SW 1271 (cell line): ENCODE measurements around the gene SRXN1.
A peak's percentile ranks its signal among the peaks of the same experiment; 100 is the strongest.
"Not testable (repeated sequence)": the region's sequence is repeated elsewhere in the genome, so short reads cannot be mapped to it uniquely, and the experiment has no call there.

Source experiments
- DNase-seq, 2 experiments: peaks; one replicate each; lab custom pipeline; 2025; lab: John Stamatoyannopoulos, UW

The SRXN1 gene

DNA sequence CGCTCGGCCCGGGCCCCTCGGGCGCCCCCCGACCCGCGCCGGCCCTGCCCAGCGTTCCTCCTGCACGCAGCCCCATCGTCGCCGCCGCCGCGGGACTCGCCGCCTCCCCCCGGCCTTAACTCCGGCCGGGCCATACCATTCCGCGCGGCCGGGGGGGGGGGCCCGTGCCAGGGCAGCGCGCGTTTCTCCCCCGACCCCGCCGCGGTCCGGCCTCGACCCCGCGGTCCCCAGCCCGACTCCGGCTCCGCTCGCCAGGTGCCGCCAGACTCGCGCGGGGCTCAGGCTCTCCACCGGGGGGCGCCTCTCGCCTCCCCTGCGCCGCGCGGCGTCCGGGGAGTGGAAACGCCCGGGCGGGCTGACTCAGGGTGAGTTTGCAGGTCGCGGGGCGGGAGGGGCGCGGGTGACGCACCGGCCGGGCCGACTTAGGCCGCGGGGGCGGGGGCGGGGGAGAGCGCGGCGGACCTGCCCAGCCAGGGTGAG lies at the start of gene SRXN1:
SRXN1 (minus strand) TSS at position 91 of the 480 bp plus-strand sequence; CDS start at position 76, 15 bp downstream.
- DNase-seq: peak; percentile 86 to 89

DNA sequence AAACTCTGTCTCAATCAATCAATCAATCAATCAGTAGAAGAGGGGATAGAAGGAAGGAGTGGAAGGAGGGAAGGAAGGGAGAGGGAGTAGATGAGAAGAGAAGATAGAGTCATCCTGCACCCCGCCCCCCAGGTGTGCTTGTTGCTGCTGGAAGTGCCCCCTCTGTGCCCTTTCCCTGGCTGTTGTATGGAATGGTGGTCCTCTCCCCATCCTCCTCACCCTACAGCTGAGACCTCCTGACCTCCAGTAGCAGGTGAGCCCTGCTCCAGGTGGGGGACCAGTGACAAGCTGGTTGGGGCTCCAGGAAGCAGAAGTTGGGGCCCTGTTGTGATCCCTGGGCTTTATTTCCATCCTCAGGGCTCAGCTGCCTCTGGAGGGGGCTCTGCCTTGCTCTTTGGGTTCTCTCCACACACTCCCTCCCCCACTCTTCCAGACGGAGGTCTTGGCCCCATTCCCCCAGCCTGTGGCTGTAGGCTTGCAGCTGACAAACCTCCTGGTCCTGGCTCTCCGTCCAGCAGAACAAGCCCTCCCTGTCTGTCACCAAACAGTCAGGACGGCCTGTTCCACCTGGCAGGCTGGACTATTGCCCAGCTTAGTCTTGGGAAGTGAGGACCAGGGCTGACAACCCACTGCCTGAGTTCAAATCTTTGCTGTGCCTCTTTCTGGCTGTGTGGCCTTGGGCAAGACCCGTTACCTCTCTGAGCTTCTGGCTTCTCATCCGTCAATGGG lies 48.6 kb upstream of the SRXN1 start:
- DNase-seq: no peak

DNA sequence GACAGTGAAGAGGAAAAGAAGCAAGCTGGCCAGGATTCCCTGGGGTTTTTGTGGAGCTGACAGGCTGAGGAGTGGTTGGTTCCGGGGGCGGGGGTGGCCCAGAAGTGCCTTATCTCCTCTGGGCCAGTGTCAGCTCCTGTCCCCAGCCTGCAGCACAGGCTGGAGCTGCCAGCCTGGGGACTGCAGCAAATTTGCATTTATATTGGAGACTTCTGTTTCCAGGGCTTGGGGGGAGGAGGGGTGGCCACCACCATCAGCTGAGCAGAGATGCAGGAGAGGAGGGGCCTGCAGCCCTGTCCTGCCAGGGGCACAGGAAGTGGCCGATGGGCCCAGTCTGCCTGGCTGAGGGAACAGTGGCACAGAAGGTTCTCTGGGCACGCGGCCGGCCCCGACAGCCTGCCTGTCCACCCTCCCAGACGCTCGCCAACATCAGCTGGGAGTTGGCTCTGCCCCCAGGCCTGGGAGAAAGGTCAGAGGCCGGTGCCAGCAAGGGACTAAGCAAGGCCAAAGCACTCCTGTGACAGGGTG lies 46.9 kb upstream of the SRXN1 start:
- DNase-seq: no peak

DNA sequence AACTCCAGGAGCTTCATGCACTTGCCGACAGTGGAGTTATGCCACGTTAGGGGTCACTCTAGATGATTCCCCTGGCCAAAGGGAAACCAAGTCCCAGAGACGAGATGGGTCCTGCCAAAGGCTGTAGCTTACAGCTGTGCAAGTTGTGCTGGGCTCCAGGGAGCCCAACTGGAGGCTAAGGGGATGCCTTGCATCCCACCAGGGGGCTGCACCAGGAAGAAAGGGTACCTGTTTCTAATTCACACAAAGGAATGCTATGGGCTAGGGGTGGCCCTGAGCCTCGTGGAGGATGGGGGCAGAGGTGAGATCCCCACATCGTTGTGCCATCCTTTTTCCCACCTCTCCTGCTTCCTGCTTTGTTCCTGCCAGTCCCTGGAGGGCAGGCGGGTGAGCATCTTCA lies 46.3 kb upstream of the SRXN1 start:
- DNase-seq: no peak

DNA sequence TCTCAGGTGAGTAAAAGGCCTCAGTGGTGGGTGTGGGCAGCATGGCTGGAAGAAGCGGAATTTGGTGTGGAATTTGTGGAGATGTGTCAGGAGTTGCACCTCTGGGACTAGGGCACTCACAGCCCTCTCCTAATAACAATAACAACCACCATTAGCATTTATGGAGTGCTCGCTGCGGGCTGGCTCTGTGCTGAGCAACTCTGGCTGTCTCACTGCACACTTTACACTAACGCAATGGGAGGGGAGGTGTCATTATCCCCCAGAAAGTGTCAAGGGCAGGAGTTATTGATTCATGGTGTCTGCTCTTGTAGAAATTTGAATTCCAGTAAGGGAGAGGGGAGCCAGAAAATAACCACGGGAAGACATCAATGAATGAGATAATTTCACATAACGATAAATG lies 45.3 kb upstream of the SRXN1 start:
- no peak for DNase-seq

DNA sequence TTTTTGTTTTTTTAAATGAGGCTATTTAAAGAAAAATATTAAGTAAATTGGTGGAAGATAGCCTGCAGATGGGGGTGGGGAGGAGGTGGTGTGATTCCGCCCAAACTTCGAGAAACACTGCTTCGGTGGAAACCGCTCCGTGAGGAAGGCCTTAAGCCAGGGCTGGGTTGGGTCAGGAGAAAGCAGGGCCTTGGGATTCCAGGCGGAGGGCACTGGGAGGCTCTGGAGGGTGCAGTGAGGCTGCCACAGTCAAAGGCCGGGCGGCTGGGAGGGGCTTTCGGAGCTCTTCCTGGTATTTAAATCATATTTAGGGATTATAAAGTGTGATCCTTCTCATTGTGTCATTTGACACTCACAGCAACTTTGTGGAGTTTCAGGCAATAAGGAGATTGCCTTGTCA lies 44.8 kb upstream of the SRXN1 start:
- no peak for DNase-seq

DNA sequence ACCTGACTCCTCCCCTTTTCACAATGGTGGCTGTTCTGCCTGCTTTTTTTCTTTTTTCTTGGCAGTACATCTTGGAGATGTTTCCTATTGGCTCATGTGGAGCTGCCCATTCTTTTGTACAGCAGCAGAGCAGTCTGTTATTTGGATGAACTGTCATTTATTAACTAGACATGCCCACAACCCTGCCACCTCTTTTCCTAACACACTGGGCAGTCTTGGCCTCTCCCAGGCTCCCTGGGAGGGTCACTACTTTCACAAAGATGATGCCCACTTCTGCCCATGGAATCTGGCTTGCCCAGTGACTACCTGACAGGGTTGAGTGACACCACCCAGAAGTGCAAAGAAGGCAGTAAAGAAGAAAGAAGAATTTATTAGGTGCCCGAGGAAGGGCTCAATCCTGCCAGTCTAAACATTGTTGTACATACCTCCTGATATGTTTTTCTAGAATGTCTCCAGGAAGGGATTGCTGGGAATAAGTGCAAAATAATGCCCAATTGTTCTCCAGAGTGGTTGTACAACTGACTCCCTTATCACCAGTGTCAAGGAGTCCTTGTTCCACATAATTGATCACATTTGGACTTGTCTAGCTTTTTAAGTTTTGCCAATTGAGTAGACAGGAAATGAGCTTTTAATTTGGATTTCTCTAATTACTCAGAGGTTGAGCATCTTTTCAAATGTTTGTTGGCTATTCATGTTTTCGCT lies 42.3 kb upstream of the SRXN1 start:
- no peak for DNase-seq

DNA sequence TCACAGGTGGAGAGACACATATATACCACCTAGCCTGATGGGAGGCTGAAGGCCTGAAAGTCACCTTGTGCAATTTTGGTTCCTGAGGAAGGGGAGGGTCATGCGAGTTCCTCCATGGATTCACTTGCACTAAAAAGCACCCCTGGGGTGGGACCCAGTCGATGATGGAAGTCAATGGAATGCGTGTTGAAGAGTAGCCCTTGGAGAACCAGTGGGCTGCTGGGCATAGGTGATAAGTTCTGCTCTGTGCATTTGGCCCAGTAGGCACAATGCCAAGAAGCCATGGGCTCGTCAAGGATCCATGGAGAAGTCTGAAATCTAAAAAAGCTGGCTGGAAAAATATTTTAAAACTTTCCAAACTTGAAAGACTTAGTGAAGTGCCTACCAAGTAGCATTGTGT lies 41.5 kb upstream of the SRXN1 start:
- no peak for DNase-seq

DNA sequence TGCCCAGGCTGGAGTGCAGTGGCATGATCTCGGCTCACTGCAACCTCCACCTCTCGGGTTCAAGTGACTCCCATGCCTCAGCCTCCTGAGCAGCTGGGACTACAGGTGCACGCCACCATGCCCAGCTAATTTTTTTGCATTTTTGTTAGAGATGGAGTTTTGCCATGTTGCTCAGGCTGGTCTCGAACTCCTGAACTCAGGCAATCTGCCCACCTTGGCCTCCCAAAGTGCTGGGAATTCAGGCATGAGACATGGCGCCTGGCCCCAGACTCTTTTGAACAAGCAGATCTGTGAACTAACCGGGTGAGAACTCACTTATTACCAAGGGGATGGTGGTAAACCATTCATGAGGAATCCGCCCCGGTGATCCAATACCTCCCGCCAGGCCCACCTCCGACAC lies 40.8 kb upstream of the SRXN1 start:
- not testable (repeated sequence) for DNase-seq

DNA sequence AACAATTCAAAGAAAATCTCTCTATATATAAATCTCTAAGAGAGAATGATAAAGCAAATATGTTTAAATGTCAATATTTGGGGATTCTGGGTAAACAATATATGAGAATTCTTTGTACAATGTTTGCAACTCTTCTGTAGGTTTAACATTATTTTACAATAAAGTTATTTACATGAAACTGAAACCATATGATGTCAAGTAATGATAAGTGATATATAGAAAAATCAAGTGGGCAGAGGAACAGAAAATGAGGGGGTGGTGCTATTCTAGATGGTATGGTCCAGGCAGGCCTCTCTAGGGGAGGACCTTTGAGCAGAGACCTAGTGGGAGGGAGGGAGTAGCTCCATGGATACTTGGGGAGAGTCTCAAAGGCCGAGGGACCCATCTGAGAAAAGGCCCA lies 39.0 kb upstream of the SRXN1 start:
- no peak for DNase-seq

DNA sequence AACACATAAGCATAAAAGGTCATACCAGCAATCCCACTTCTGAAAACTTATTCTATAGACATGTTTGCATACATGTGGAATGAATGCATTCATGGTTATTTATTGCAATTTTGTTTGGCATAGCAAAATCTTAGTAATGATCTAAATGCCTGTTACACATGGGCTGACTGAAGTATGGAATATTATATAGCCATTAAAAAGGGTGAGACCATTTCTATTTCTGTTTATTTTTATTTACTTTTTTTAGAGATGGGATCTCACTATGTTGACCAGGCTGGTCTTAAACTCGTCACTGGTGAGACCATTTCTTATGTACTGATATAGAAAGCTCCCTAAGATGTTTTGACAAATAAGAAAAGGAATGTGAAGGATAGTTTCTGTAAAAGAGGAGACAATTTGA lies 36.9 kb upstream of the SRXN1 start:
- DNase-seq: no peak

DNA sequence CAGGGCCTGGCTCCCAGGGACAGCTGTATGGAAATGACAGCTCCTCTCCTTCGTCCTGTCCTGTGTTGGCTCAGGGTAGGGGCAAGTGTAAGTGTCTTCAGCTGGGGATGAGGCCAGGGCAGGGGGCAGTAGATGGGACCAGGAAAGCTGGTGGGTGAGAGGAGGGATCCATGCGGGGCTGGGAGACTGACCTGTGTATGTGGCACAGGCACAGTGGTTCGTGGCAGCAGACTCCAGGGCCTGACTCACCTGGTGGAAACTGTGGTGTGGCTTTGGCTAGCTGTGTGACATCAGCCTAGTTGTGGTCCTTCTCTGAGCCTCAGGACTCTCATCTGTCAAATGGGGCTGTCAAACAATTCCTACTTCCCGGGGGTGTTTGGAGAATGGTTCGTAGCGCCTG lies 36.3 kb upstream of the SRXN1 start:
- DNase-seq: no peak

DNA sequence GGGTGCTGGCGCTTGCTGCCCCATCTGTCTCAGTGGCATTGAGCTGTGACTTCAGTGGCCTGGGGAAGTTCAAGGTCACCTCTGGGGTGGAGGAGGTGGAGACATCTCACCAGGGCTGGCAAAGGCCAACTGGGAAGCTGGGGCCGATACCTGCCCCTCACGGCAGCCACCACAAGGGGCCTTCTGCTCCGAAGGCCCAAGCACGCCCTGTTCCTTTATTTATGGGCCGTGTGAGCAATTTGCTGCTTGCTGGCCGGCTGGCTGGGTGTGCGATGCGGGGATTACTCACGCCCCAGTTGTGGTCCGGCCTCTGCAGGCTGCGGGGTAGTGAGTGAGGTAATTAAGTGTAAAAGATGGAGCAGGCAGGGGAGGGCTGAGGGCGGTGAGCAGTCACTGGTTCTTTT lies 35.8 kb upstream of the SRXN1 start:
- no peak for DNase-seq

DNA sequence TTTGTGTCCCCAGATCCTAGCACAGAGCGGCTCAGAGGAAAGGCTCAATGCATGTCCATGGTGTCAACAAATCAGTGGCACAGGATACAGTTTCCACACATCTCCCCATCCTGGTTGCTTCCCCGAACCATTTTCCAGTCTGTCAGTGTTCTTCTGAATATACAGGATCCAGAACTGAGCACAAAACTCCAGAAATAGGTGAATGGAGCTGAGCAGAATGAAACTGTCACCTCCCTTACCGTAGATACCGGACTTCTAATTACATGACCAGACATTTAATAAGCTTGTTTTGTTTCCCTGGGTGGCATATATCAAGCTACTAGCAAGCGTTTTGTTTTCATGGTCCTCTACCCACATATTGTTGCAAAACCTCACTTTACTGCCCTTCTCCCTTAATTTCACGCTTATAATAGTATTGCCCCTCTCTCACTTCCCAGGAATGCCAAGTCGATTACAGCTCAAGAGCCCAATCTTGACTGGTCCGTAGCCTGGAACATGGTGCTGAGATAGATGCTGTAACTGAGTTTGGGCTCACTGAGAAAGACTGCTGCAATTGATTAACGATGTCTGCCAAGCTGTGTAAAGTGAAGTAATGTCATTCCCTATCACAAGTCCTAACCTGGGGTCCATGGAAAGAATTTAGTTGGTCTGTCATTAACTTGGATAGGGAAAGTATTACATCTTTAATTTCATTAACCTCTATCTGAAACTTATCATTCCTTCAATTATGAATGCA lies 34.6 kb upstream of the SRXN1 start:
- no peak for DNase-seq

DNA sequence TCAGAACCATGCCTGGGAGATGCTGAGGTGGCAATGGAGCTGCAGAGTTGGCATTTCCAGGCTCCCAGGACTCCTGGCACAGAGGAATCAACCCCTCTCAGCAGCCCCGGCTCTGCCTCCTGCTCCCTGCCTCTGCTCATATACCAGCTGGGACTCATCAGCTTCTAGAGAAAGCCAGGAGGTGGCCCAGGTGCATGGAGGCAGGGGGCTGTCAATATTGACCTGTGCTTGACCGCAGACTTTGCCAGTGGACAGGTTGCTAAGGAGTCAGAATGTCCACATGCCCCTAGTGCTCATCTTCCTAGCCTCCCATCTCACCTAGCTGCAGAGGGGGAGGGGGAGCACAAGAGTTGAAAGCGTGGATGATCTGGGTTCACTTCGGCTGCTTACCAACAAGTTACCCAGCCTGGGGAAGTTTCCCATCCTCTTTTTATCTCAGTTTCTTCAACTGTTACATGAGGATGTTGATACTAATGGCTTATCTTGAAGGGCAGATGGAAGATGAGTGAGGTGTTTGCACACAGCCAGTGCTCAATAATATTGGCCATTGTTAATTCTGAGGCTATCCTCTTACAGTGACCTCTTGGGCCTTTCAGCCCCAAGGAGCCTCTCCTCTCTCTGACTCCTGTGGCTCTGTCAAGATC lies 31.8 kb upstream of the SRXN1 start:
- DNase-seq: no peak

DNA sequence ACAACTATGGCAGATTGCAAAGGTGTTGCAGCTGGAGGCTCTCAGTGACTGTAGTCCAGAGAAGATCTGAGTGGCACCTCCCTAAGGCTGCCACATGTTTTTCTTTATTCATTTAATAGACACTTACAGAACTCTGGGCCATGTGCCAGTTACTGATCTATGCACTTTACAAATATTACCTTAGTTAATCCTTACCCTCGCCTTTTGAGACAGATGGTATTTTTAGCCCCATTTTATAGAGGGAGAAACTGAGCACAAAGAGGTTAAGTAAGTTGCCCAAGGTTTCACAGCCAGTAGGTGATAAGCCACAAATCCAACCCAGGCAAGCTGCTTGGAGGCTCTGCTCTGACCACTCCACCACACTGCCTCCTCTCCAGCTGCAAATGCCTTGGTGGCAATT lies 29.1 kb upstream of the SRXN1 start:
- DNase-seq: no peak

DNA sequence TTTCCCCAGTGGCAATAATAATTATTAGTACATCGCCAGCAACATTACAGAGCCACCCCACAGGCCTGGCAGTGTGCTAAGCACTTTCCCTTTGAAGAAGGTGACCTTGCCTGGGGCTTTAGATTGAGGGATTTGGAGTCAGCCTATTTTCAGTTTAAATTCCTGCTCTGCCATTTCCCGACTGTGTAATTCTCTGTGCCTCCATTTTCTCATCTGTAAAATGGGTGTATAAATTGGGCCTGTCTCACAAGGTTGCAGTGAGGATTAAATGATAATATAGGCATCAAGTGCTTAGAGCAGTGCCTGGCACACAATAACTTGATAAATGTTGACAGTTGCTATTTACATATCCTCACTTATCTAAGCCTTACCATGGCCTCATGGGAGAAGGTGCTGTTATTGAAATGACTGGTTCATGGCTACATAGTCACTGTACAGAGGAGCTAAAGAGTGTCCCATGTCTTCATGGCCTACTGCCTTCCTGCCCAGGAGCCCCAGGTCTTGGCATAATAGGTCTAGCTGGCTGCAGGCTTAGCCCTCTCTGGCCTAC lies 27.7 kb upstream of the SRXN1 start:
- DNase-seq: no peak

DNA sequence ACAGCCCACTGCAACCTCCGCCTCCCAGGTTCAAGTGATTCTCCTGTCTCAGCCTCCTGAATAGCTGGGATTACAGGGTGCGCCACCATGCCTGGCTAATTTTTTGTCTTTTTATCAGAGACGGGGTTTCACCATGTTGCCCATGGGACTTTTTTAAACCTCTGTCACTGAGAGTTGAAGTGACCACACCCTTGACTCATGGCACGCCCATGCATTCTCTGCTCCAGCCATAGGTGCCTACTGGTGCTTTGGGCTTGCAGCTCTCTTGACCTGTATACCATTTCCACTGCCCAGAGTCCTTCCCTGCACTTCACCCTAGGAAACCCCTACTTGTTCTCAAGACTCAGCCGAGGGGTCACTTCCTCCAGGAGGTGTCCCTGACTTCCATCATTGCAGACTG lies 25.0 kb upstream of the SRXN1 start:
- DNase-seq: no peak

DNA sequence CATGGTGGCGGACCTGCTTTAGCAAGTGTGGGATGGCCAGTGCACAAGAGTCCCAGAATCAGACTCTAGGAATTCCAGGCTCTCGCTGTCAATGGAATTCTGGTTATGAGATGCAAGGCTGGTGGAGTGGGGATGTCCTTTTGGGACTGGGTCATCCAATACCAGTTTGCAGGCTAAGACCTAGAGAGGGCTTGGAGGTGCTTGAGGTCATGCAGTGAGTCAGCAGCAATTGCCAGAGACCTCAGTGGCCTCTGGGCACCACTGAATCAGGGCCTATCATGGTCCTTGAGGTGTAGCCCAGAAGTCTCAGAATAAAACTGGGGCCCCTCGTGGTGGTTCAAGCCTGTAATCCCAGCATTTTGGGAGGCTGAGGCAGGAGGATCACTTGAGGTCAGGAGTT lies 24.0 kb upstream of the SRXN1 start:
- no peak for DNase-seq

DNA sequence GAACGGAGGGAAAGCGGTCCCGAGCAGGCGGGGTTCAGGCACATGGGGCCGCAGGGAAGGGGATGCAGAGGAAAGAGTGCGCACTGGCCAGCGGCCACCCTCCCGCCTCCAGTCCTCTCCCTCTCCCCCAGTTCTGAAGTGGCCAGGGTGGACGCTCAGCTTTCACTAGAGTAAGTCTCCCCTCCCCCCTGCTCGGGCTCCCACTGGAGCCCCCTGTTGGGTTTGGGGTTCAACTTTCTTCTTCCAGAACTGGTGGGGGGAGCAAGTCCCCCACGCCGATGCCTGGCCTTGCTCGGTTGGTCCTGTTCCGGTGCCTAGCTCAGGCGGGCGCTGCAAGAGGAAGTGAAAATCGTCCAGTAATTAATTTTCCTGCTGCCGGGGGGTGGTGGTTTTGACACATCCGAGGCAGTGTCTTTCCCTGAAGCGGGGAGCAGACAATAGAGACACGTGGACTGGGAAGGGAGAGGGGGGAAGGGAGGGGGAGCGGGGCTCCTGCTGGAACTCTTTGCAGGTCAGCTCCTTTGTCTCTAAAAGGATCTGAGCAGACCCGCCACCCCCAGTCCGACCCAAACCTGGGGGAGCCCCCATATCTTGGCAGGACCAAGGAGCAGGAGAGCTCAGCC lies 23.4 kb upstream of the SRXN1 start:
- no peak for DNase-seq
